NAMALWA (cell line): ENCODE measurements around the gene ZNF750.
"Not testable (repeated sequence)": the region's sequence is repeated elsewhere in the genome, so short reads cannot be mapped to it uniquely, and the experiment has no call there.

Experiments
- DNase-seq: peaks from one replicate; pipeline ENCODE4 v3.0.0-alpha.2; 2015; ENCODE audit warnings: low spot score

The ZNF750 gene

GRCh38 chr17:82793974-82794630, 45.7 kb downstream of the ZNF750 start:
- no peak for DNase-seq

GRCh38 chr17:82791532-82791931, 48.3 kb downstream of the ZNF750 start:
- DNase-seq = no peak

- no peak for DNase-seq
These were observed 49.4 kb downstream of the ZNF750 start for GRCh38 chr17:82790391-82790790.

GRCh38 chr17:82789806-82790205, 50.0 kb downstream of the ZNF750 start:
- no peak for DNase-seq

GRCh38 chr17:82789051-82789592, 50.7 kb downstream of the ZNF750 start:
- no peak for DNase-seq

GRCh38 chr17:82788206-82789001, 51.4 kb downstream of the ZNF750 start:
- no peak for DNase-seq

GRCh38 chr17:82787081-82787848, 52.6 kb downstream of the ZNF750 start:
- DNase-seq = no peak

- DNase-seq = no peak
These were observed 53.4 kb downstream of the ZNF750 start for GRCh38 chr17:82786427-82786826.

GRCh38 chr17:82785581-82785980, 54.2 kb downstream of the ZNF750 start:
- not testable (repeated sequence) for DNase-seq

GRCh38 chr17:82783498-82783897, 56.3 kb downstream of the ZNF750 start:
- DNase-seq = no peak

GRCh38 chr17:82782657-82783207, 57.1 kb downstream of the ZNF750 start:
- no peak for DNase-seq

GRCh38 chr17:82781894-82782274, 57.9 kb downstream of the ZNF750 start:
- peak; percentile 88 for DNase-seq

- DNase-seq = no peak
These were observed 58.6 kb downstream of the ZNF750 start for GRCh38 chr17:82780971-82781893.

GRCh38 chr17:82780195-82780594, 59.6 kb downstream of the ZNF750 start:
- no peak for DNase-seq

GRCh38 chr17:82779541-82779940, 60.3 kb downstream of the ZNF750 start:
- DNase-seq = no peak
